ENCODE results near the gene PRICKLE2.

DNA sequence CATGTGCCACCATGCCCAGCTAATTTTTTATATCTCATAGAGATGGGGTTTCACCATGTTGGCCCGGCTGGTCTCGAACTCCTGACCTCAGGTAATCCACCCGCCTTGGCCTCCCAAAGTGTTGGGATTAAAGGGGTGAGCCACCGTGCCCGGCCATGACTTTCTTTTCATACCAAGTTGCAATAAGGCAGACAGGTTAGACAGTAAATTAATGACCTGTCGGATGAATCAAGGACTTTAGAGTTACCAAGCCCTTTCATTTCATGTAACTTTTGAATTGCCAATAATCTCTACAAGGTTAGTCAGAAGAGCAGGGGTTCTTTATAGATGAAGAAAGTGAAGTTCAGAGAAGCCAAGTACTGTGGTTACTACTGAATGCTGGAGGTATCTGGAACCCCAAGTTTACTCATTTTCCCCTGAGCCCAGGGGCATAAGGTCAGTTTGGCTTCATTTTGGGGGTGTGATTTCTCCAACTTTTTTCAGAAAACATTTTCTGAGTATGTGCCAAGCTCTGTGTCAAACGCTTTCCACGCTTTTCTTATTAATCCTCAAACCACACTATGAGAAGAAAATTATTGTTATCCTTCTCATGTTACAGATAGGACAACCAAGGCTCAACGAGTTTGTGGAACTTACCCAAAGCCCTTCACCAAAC lies 11.9 kb downstream of the PRICKLE2 start:
- TF ChIP-seq, protein P1, sequence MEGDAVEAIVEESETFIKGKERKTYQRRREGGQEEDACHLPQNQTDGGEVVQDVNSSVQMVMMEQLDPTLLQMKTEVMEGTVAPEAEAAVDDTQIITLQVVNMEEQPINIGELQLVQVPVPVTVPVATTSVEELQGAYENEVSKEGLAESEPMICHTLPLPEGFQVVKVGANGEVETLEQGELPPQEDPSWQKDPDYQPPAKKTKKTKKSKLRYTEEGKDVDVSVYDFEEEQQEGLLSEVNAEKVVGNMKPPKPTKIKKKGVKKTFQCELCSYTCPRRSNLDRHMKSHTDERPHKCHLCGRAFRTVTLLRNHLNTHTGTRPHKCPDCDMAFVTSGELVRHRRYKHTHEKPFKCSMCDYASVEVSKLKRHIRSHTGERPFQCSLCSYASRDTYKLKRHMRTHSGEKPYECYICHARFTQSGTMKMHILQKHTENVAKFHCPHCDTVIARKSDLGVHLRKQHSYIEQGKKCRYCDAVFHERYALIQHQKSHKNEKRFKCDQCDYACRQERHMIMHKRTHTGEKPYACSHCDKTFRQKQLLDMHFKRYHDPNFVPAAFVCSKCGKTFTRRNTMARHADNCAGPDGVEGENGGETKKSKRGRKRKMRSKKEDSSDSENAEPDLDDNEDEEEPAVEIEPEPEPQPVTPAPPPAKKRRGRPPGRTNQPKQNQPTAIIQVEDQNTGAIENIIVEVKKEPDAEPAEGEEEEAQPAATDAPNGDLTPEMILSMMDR (IDR thresholded peaks at IDR 0.05): no peak
- no peak for TF ChIP-seq POLR2A (IDR thresholded peaks at IDR 0.05)

All from body of pancreas (tissue), 4 donors.